Liver (tissue), 9 donors: ENCODE data around the gene PAX8. TPM values are rescaled to one million over a fixed set of nuclear protein-coding genes. Genes with fewer than 3 reads are reported as not detected.

Source experiments
- DNase-seq: peaks from one replicate; pipeline ENCODE4 v3.0.0-alpha.2; 2017; ENCODE audit warnings: low spot score
- H3K27ac ChIP-seq, 2 donors: one replicate each; pipeline ENCODE4 v1.7.0; 2013; ENCODE audit warnings: inconsistent platforms in 2 of 2, low read length in 2 of 2, control low read depth in 1 of 2, low read depth in 1 of 2, mild to moderate bottlenecking in 1 of 2
- H3K27me3 ChIP-seq, 4 donors: one replicate each; pipeline versions ENCODE4 v1.6.1 to v1.7.0; 2013; ENCODE audit warnings: low read length in 3 of 4, inconsistent platforms in 1 of 4, mild to moderate bottlenecking in 1 of 4, moderate library complexity in 1 of 4; ENCODE audit not compliant: control insufficient read depth in 4 of 4, insufficient read depth in 4 of 4
- H3K36me3 ChIP-seq, 4 donors: one replicate each; pipeline versions ENCODE4 v1.6.1 to v1.7.0; 2013; ENCODE audit warnings: low read length in 3 of 4, mild to moderate bottlenecking in 3 of 4, low read depth in 1 of 4, moderate library complexity in 1 of 4; ENCODE audit not compliant: control insufficient read depth in 4 of 4, insufficient read depth in 3 of 4
- H3K4me1 ChIP-seq, 4 donors: one replicate each; pipeline versions ENCODE4 v1.6.1 to v1.7.0; 2013; ENCODE audit warnings: low read length in 3 of 4, mild to moderate bottlenecking in 3 of 4, moderate library complexity in 1 of 4; ENCODE audit not compliant: control insufficient read depth in 4 of 4, insufficient read depth in 4 of 4
- H3K4me3 ChIP-seq, 3 donors: one replicate each; pipeline versions ENCODE4 v1.6.1 to v1.7.0; 2013; ENCODE audit warnings: low read length in 3 of 3, control low read depth in 1 of 3, low read depth in 1 of 3, mild to moderate bottlenecking in 1 of 3
- H3K9ac ChIP-seq, 2 donors: one replicate each; pipeline ENCODE4 v1.7.0; 2013; ENCODE audit warnings: low read length in 2 of 2, mild to moderate bottlenecking in 2 of 2, moderate library complexity in 2 of 2, control low read depth in 1 of 2, low read depth in 1 of 2
- H3K9me3 ChIP-seq, 4 donors: one replicate each; pipeline versions ENCODE4 v1.6.1 to v1.7.0; 2013; ENCODE audit warnings: low read length in 3 of 4; ENCODE audit not compliant: control insufficient read depth in 4 of 4
- EGR1 ChIP-seq, 2 donors: IDR thresholded peaks; 2 replicates each; pipeline ENCODE4 v1.6.1; 2016 to 2018; ENCODE audit warnings: antibody characterized with exemption in 2 of 2, low read depth in 2 of 2
- FOXA1 ChIP-seq: IDR thresholded peaks from 2 replicates; pipeline ENCODE4 v1.6.1; 2016; ENCODE audit warnings: antibody characterized with exemption
- FOXA2 ChIP-seq: IDR thresholded peaks from 2 replicates; pipeline ENCODE4 v1.6.1; 2016; ENCODE audit warnings: antibody characterized with exemption
- GABPA ChIP-seq, 2 donors: IDR thresholded peaks in 1 of 2; conservative IDR thresholded peaks in 1 of 2; 2 replicates each; pipeline ENCODE4 v1.6.1; 2016; ENCODE audit warnings: antibody characterized with exemption in 2 of 2, mild to moderate bottlenecking in 1 of 2, moderate library complexity in 1 of 2
- HNF4A ChIP-seq, 2 donors: conservative IDR thresholded peaks; 2 replicates each; pipeline ENCODE4 v1.6.1; 2016; ENCODE audit warnings: antibody characterized with exemption in 2 of 2, mild to moderate bottlenecking in 2 of 2
- HNF4G ChIP-seq: IDR thresholded peaks from 2 replicates; pipeline ENCODE4 v1.6.1; 2016; ENCODE audit warnings: antibody characterized with exemption
- JUND ChIP-seq, 2 donors: IDR thresholded peaks; 2 replicates each; pipeline ENCODE4 v1.6.1; 2016; ENCODE audit warnings: antibody characterized with exemption in 2 of 2
- NR2F2 ChIP-seq: IDR thresholded peaks from 2 replicates; pipeline ENCODE4 v1.6.1; 2016; ENCODE audit warnings: antibody characterized with exemption
- RAD21 ChIP-seq, 2 donors: IDR thresholded peaks; 2 replicates each; pipeline ENCODE4 v1.6.1; 2016; ENCODE audit warnings: antibody characterized with exemption in 2 of 2, mild to moderate bottlenecking in 2 of 2
- RXRA ChIP-seq, 2 donors: IDR thresholded peaks; 2 replicates each; pipeline ENCODE4 v1.6.1; 2017 to 2018; ENCODE audit warnings: antibody characterized with exemption in 2 of 2, mild to moderate bottlenecking in 1 of 2
- TAF1 ChIP-seq: conservative IDR thresholded peaks from 2 replicates; pipeline ENCODE4 v1.6.1; 2016; ENCODE audit warnings: antibody characterized with exemption, mild to moderate bottlenecking
- YY1 ChIP-seq: IDR thresholded peaks from 2 replicates; pipeline ENCODE4 v1.6.1; 2016; ENCODE audit warnings: antibody characterized with exemption, mild to moderate bottlenecking
- WGBS: extraction: QIAGEN DNeasy Blood & Tissue Kit; methylation state at CpG from one replicate; pipeline ENCODE4 v1.1.7; 2013; 5-methylcytosine and 5-hydroxymethylcytosine counted together
- polyA plus RNA-seq, 2 donors: library from polyadenylated mRNA; stranded (reverse) in 1 of 2; unstranded in 1 of 2; fragments of 200-250 nt in 1 of 2; fragments of >200 nt in 1 of 2; fragmentation: Nextera tagmentation in 1 of 2; extraction: Ambion mirVana in 1 of 2; gene quantifications; one replicate each; pipeline versions ENCODE4 v1.2.1 to v1.2.3, GENCODE V29; 2013 to 2015
- total RNA-seq, 2 donors: library from RNA; depleted of rRNA; stranded (reverse); fragments of >200 nt; gene quantifications; one replicate each; pipeline ENCODE4 v1.2.3, GENCODE V29; 2014
- TF ChIP-seq, protein P1 (sequence below): IDR thresholded peaks from 2 replicates; pipeline ENCODE4 v1.6.1; 2016; ENCODE audit warnings: antibody characterized with exemption
- TF ChIP-seq, protein P2 (sequence below): IDR thresholded peaks from 2 replicates; pipeline ENCODE4 v1.6.1; 2016; ENCODE audit warnings: antibody characterized with exemption, mild to moderate bottlenecking
- TF ChIP-seq, protein P3 (sequence below): IDR thresholded peaks from 2 replicates; pipeline ENCODE4 v1.6.1; 2016; ENCODE audit warnings: antibody characterized with exemption
- TF ChIP-seq, protein P4 (sequence below): IDR thresholded peaks from 2 replicates; pipeline ENCODE4 v1.6.1; 2016; ENCODE audit warnings: antibody characterized with exemption
- TF ChIP-seq, protein P5 (sequence below): fragments of 150-350 bp; IDR thresholded peaks from 2 replicates; pipeline ENCODE4 v1.5.1; 2017; ENCODE audit warnings: improper control_type of control experiment, low read depth, low read length; ENCODE audit not compliant: missing input control
- donor health status: healthy.
- donor health status: healthy.
- donor health status: healthy.
- donor health status: healthy.
- donor health status: healthy.

The PAX8 gene
- total and polyA plus RNA-seq, 4 donors, result 0.09 to 0.85 (median 0.33) TPM

DNA sequence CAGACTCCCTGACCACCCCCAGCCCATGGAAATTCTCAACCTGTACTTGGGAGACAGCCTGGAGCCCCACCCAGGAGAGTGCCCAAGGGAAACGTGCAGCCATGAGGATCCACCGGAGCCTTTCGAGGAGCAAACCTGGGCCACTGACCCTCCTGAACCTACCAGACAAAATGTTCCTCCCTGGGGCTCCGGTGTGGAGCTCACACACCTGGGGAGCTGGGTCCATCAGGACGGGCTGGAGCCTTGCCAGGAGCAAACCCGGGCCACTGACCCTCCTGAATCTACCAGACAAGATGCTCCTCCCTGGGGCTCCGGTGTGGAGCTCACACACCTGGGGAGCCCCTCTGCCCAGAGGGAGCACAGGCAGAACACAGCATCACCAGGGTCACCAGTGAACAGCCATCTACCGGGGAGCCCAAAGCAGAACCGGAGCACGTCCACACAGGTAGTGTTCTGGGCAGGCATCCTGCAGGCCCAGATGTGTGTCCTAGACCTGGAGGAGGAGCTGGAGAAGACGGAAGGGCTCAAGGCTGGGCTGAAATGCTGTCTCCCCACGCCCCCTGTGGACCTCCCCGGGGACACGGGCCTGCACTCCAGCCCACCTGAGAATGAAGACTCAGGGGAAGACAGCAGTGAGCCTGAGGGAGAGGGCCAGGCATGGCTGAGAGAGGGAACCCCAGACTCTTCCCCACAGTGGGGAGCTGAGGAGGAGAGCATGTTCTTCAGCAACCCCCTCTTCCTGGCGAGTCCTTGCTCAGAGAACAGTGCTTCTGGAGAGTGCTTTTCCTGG, 96.1 kb downstream of the PAX8 start:
- Histone ChIP-seq H3K36me3 (no peaks in the 10 kb centered on the region), H3K27ac (no peak overlapping the region), H3K9me3 (no peaks in the 10 kb centered on the region), H3K9ac (no peak overlapping the region), H3K4me3 (no peak overlapping the region), H3K4me1 (peaks cover 17 to 56% (median 33%) of the 10 kb centered on the region in 4 donors), H3K27me3 (no peaks in the 10 kb centered on the region)
- DNase-seq, result no peak
- TF ChIP-seq GABPA (IDR thresholded peaks at IDR 0.05 in 1 of 2, conservative IDR thresholded peaks at IDR 0.05 in 1 of 2) (no peak), RAD21 (IDR thresholded peaks at IDR 0.05) (no peak), HNF4G (no peak), FOXA2 (no peak), EGR1 (IDR thresholded peaks at IDR 0.05; ENCODE audit: low read depth in 2 of 2) (no peak), YY1 (no peak), FOXA1 (no peak), TAF1 (no peak), HNF4A (conservative IDR thresholded peaks at IDR 0.05) (no peak), JUND (IDR thresholded peaks at IDR 0.05) (no peak), NR2F2 (no peak)
- TF ChIP-seq, protein P1, sequence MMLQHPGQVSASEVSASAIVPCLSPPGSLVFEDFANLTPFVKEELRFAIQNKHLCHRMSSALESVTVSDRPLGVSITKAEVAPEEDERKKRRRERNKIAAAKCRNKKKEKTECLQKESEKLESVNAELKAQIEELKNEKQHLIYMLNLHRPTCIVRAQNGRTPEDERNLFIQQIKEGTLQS, result no peak
- TF ChIP-seq, protein P2, sequence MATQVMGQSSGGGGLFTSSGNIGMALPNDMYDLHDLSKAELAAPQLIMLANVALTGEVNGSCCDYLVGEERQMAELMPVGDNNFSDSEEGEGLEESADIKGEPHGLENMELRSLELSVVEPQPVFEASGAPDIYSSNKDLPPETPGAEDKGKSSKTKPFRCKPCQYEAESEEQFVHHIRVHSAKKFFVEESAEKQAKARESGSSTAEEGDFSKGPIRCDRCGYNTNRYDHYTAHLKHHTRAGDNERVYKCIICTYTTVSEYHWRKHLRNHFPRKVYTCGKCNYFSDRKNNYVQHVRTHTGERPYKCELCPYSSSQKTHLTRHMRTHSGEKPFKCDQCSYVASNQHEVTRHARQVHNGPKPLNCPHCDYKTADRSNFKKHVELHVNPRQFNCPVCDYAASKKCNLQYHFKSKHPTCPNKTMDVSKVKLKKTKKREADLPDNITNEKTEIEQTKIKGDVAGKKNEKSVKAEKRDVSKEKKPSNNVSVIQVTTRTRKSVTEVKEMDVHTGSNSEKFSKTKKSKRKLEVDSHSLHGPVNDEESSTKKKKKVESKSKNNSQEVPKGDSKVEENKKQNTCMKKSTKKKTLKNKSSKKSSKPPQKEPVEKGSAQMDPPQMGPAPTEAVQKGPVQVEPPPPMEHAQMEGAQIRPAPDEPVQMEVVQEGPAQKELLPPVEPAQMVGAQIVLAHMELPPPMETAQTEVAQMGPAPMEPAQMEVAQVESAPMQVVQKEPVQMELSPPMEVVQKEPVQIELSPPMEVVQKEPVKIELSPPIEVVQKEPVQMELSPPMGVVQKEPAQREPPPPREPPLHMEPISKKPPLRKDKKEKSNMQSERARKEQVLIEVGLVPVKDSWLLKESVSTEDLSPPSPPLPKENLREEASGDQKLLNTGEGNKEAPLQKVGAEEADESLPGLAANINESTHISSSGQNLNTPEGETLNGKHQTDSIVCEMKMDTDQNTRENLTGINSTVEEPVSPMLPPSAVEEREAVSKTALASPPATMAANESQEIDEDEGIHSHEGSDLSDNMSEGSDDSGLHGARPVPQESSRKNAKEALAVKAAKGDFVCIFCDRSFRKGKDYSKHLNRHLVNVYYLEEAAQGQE, result no peak
- TF ChIP-seq, protein P3, sequence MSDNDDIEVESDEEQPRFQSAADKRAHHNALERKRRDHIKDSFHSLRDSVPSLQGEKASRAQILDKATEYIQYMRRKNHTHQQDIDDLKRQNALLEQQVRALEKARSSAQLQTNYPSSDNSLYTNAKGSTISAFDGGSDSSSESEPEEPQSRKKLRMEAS, result no peak
- TF ChIP-seq, protein P4, sequence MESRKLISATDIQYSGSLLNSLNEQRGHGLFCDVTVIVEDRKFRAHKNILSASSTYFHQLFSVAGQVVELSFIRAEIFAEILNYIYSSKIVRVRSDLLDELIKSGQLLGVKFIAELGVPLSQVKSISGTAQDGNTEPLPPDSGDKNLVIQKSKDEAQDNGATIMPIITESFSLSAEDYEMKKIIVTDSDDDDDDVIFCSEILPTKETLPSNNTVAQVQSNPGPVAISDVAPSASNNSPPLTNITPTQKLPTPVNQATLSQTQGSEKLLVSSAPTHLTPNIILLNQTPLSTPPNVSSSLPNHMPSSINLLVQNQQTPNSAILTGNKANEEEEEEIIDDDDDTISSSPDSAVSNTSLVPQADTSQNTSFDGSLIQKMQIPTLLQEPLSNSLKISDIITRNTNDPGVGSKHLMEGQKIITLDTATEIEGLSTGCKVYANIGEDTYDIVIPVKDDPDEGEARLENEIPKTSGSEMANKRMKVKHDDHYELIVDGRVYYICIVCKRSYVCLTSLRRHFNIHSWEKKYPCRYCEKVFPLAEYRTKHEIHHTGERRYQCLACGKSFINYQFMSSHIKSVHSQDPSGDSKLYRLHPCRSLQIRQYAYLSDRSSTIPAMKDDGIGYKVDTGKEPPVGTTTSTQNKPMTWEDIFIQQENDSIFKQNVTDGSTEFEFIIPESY, result no peak
- 92% methylated on average over 15 of the region's 15 CpGs for WGBS

DNA sequence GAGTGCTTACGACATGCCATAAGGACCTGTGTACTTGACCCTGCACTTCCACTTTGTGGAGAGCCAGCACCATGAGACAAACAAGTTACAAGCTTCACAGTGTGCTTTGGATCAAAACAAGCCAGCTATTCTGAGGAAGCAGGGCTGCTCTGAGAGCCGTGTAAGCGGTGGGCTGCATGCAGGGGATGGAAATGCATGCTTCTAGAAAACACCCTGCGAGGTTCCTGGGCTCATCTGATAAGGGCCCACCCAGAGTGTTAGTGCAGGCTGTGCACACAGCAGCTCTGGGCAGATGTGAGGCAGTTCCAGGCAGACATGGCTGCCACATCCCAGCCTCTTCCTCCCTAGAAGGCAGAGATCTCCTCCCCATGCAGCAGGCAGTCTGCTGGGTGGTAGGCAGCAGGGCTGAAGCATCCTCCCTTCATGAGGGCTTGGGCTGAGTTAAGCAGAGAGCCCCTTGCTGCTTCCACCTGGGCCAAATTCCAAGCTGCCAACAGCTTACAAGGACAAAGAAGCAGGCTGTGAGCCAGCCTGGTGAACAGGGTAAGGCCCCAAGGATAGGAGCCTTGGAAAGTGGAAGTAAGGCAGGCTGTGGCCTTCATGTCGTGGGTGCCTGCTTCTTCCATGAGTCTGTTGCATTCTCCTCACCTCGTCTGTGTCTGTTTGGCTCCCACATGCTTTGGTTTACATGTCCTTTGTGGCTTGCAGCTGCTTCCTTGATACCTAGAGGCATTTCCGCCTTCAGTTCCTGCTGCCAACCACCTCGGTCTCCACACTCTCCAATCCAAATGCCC, 97.3 kb downstream of the PAX8 start:
- 51% methylated on average over 8 of the region's 8 CpGs for WGBS
- Histone ChIP-seq H3K27me3 (no peaks in the 10 kb centered on the region), H3K36me3 (no peaks in the 10 kb centered on the region), H3K9me3 (no peaks in the 10 kb centered on the region), H3K4me3 (no peak overlapping the region), H3K4me1 (peaks cover 17 to 56% (median 33%) of the 10 kb centered on the region in 4 donors), H3K9ac (no peak overlapping the region), H3K27ac (peak overlapping the region; percentile 65 to 66)
- DNase-seq, result peak; percentile 77
- TF ChIP-seq HNF4A (conservative IDR thresholded peaks at IDR 0.05) (peak; percentile 51 to 72), RXRA (IDR thresholded peaks at IDR 0.05) (peak; percentile 20 to 73), FOXA2 (peak; percentile 8)
- TF ChIP-seq, protein P5, sequence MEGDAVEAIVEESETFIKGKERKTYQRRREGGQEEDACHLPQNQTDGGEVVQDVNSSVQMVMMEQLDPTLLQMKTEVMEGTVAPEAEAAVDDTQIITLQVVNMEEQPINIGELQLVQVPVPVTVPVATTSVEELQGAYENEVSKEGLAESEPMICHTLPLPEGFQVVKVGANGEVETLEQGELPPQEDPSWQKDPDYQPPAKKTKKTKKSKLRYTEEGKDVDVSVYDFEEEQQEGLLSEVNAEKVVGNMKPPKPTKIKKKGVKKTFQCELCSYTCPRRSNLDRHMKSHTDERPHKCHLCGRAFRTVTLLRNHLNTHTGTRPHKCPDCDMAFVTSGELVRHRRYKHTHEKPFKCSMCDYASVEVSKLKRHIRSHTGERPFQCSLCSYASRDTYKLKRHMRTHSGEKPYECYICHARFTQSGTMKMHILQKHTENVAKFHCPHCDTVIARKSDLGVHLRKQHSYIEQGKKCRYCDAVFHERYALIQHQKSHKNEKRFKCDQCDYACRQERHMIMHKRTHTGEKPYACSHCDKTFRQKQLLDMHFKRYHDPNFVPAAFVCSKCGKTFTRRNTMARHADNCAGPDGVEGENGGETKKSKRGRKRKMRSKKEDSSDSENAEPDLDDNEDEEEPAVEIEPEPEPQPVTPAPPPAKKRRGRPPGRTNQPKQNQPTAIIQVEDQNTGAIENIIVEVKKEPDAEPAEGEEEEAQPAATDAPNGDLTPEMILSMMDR, result no peak
- TF ChIP-seq, protein P4, result no peak
- TF ChIP-seq, protein P3, result no peak
